Trophoblast cell (in vitro differentiated cells and primary cell): ENCODE results near the gene OOSP3.
A peak's percentile ranks its signal among the peaks of the same experiment; 100 is the strongest.

ENCODE experiments used
- DNase-seq, 2 donors: peaks; one replicate each; pipeline ENCODE4 v3.0.0-alpha.2; 2016
- H2AFZ ChIP-seq: 2 replicates; pipeline ENCODE4 v1.6.1; 2013; ENCODE audit warnings: low read length, moderate library complexity, mild to moderate bottlenecking; ENCODE audit not compliant: insufficient read depth, poor library complexity
- H2AK5ac ChIP-seq: 2 replicates; pipeline ENCODE4 v1.6.1; 2013; ENCODE audit warnings: mild to moderate bottlenecking, low read length
- H2BK120ac ChIP-seq: 2 replicates; pipeline ENCODE4 v1.6.1; 2013; ENCODE audit warnings: low read length, mild to moderate bottlenecking, moderate library complexity; ENCODE audit not compliant: insufficient read depth, poor library complexity
- H2BK12ac ChIP-seq: 2 replicates; pipeline ENCODE4 v1.6.1; 2013; ENCODE audit warnings: mild to moderate bottlenecking, low read length, moderate library complexity
- H2BK5ac ChIP-seq: 2 replicates; pipeline ENCODE4 v1.6.1; 2013; ENCODE audit warnings: low read length, low read depth, moderate library complexity, mild to moderate bottlenecking; ENCODE audit not compliant: poor library complexity
- H3K14ac ChIP-seq: 2 replicates; pipeline ENCODE4 v1.6.1; 2013; ENCODE audit warnings: mild to moderate bottlenecking, low read length
- H3K18ac ChIP-seq: 2 replicates; pipeline ENCODE4 v1.6.1; 2013; ENCODE audit warnings: mild to moderate bottlenecking, low read length
- H3K23ac ChIP-seq: 2 replicates; pipeline ENCODE4 v1.6.1; 2013; ENCODE audit warnings: low read length
- H3K27ac ChIP-seq: 2 replicates; pipeline ENCODE4 v1.5.1; 2013; ENCODE audit warnings: low read depth, mild to moderate bottlenecking, inconsistent platforms, low read length, moderate library complexity
- H3K27me3 ChIP-seq: 2 replicates; pipeline ENCODE4 v1.6.1; 2013; ENCODE audit warnings: inconsistent platforms, mild to moderate bottlenecking, low read length, moderate library complexity; ENCODE audit not compliant: insufficient read depth
- H3K36me3 ChIP-seq, 2 experiments: 1 replicate in 1 of 2; 2 replicates in 1 of 2; pipeline ENCODE4 v1.6.1; 2013; ENCODE audit warnings: low read length in 2 of 2, mild to moderate bottlenecking in 2 of 2, moderate library complexity in 1 of 2; ENCODE audit not compliant: insufficient read depth in 2 of 2, control insufficient read depth in 1 of 2
- H3K4ac ChIP-seq: 2 replicates; pipeline ENCODE4 v1.6.1; 2013; ENCODE audit warnings: low read depth, mild to moderate bottlenecking, low read length, moderate library complexity
- H3K4me1 ChIP-seq, 2 experiments: 1 replicate in 1 of 2; 2 replicates in 1 of 2; pipeline ENCODE4 v1.6.1; 2013; ENCODE audit warnings: low read length in 2 of 2, mild to moderate bottlenecking in 2 of 2, moderate library complexity in 1 of 2; ENCODE audit not compliant: insufficient read depth in 2 of 2, control insufficient read depth in 1 of 2
- H3K4me2 ChIP-seq: 2 replicates; pipeline ENCODE4 v1.6.1; 2013; ENCODE audit warnings: inconsistent platforms, mild to moderate bottlenecking, low read length, moderate library complexity
- H3K4me3 ChIP-seq: 2 replicates; pipeline ENCODE4 v1.5.1; 2013; ENCODE audit warnings: mild to moderate bottlenecking, low read depth, low read length, inconsistent platforms
- H3K79me1 ChIP-seq: one replicate; pipeline ENCODE4 v1.6.1; 2013; ENCODE audit warnings: low read length
- H3K79me2 ChIP-seq: 2 replicates; pipeline ENCODE4 v1.6.1; 2013; ENCODE audit warnings: low read length, mild to moderate bottlenecking; ENCODE audit not compliant: control insufficient read depth, insufficient read depth, poor library complexity
- H3K9ac ChIP-seq: 2 replicates; pipeline ENCODE4 v1.6.1; 2013; ENCODE audit warnings: mild to moderate bottlenecking, low read length
- H3K9me3 ChIP-seq: 2 replicates; pipeline ENCODE4 v1.6.1; 2013; ENCODE audit warnings: low read depth, mild to moderate bottlenecking, control low read depth, inconsistent platforms, low read length; ENCODE audit not compliant: insufficient read depth
- H4K12ac ChIP-seq: 2 replicates; pipeline ENCODE4 v1.6.1; 2013; ENCODE audit warnings: low read depth, mild to moderate bottlenecking, low read length, moderate library complexity
- H4K8ac ChIP-seq: 2 replicates; pipeline ENCODE4 v1.6.1; 2013; ENCODE audit warnings: low read depth, mild to moderate bottlenecking, low read length, moderate library complexity
- H4K91ac ChIP-seq: one replicate; pipeline ENCODE4 v1.6.1; 2013; ENCODE audit warnings: low read depth, mild to moderate bottlenecking, low read length, moderate library complexity
- WGBS: extraction: QIAGEN DNeasy Blood & Tissue Kit; methylation state at CpG from one replicate; pipeline ENCODE4 v1.1.7; 2013; ENCODE audit warnings: missing lambda C conversion rate; ENCODE audit not compliant: insufficient read length, insufficient coverage; ENCODE audit errors: extremely low coverage; 5-methylcytosine and 5-hydroxymethylcytosine counted together

Gene OOSP3

GRCh38 chr11:59862252-59862651 lies 16.3 kb upstream of the OOSP3 start:
- no CpG with 5 or more reads among the region's 3 CpGs for WGBS
- no peak for DNase-seq
- Histone ChIP-seq H4K12ac (no peak overlapping the region), H3K4me2 (no peak overlapping the region), H2BK120ac (no peak overlapping the region), H3K79me2 (no peaks in the 10 kb centered on the region), H3K4ac (no peak overlapping the region), H2BK5ac (no peak overlapping the region), H3K4me3 (no peak overlapping the region), H3K4me1 (peaks cover 3% of the 10 kb centered on the region in 2 experiments), H3K27me3 (no peaks in the 10 kb centered on the region), H3K14ac (no peak overlapping the region), H2BK12ac (no peak overlapping the region), H3K27ac (no peak overlapping the region), H3K9me3 (no peaks in the 10 kb centered on the region), H3K18ac (no peak overlapping the region), H4K8ac (no peak overlapping the region), H3K9ac (no peak overlapping the region), H4K91ac (no peak overlapping the region), H3K36me3 (no peaks in the 10 kb centered on the region), H2AFZ (no peak overlapping the region), H3K79me1 (no peaks in the 10 kb centered on the region), H3K23ac (no peak overlapping the region), H2AK5ac (no peak overlapping the region)

- no peak overlapping the region for H3K27ac ChIP-seq
- H3K36me3 ChIP-seq = no peaks in the 10 kb centered on the region
- H3K14ac ChIP-seq = no peak overlapping the region
- H2BK5ac ChIP-seq = no peak overlapping the region
- H2AK5ac ChIP-seq = no peak overlapping the region
- no peak for DNase-seq
- no peak overlapping the region for H3K9ac ChIP-seq
- no peaks in the 10 kb centered on the region for H3K27me3 ChIP-seq
- no peak overlapping the region for H3K4me3 ChIP-seq
- H4K91ac ChIP-seq = no peak overlapping the region
- H3K18ac ChIP-seq = no peak overlapping the region
- H3K4me1 ChIP-seq = no peaks in the 10 kb centered on the region
- H3K23ac ChIP-seq = no peak overlapping the region
- H4K12ac ChIP-seq = no peak overlapping the region
- no peak overlapping the region for H4K8ac ChIP-seq
- H2BK120ac ChIP-seq = no peak overlapping the region
- WGBS = no CpG with 5 or more reads among the region's 1 CpG
- no peaks in the 10 kb centered on the region for H3K79me1 ChIP-seq
- H2AFZ ChIP-seq = no peak overlapping the region
- no peaks in the 10 kb centered on the region for H3K79me2 ChIP-seq
- H3K4ac ChIP-seq = no peak overlapping the region
- no peak overlapping the region for H3K4me2 ChIP-seq
- H2BK12ac ChIP-seq = no peak overlapping the region
- H3K9me3 ChIP-seq = no peaks in the 10 kb centered on the region
Measured at GRCh38 chr11:59865031-59865430, 13.6 kb upstream of the OOSP3 start.

GRCh38 chr11:59866397-59866796 lies 12.2 kb upstream of the OOSP3 start, which contains the start of gene TCN1:
Gene TCN1, minus strand, starts transcription at chr11:59866487. Its CDS starts 17 bp downstream, at chr11:59866470.
- no peak within 1 kb of the TSS for H4K91ac ChIP-seq
- H3K9ac ChIP-seq = no peak within 1 kb of the TSS
- no peak within 1 kb of the TSS for H3K4ac ChIP-seq
- no peak within 1 kb of the TSS for H4K12ac ChIP-seq
- no peak within 1 kb of the TSS for H2AK5ac ChIP-seq
- no peak within 1 kb of the TSS for H3K27ac ChIP-seq
- no peak within 1 kb of the TSS for H4K8ac ChIP-seq
- DNase-seq = peak in 1 of 2 donors; percentile 25
- H3K14ac ChIP-seq = no peak within 1 kb of the TSS
- H2BK120ac ChIP-seq = no peak within 1 kb of the TSS
- no peak within 1 kb of the TSS for H2BK5ac ChIP-seq
- no peak within 1 kb of the TSS for H3K4me3 ChIP-seq
- H3K18ac ChIP-seq = no peak within 1 kb of the TSS
- WGBS = no CpG with 5 or more reads among the region's 3 CpGs
- H2AFZ ChIP-seq = no peak within 1 kb of the TSS
- H3K4me1 ChIP-seq = no peaks in the 10 kb centered on the region
- H3K27me3 ChIP-seq = no peaks in the 10 kb centered on the region
- H3K79me2 ChIP-seq = no peaks in the 10 kb centered on the region
- H2BK12ac ChIP-seq = no peak within 1 kb of the TSS
- H3K9me3 ChIP-seq = no peaks in the 10 kb centered on the region
- no peaks in the 10 kb centered on the region for H3K36me3 ChIP-seq
- H3K4me2 ChIP-seq = no peak within 1 kb of the TSS
- H3K79me1 ChIP-seq = no peaks in the 10 kb centered on the region
- no peak within 1 kb of the TSS for H3K23ac ChIP-seq

- no CpG with 5 or more reads among the region's 1 CpG for WGBS
- Histone ChIP-seq H3K4me3 (no peak overlapping the region), H2BK5ac (no peak overlapping the region), H3K9me3 (no peaks in the 10 kb centered on the region), H2AK5ac (no peak overlapping the region), H3K36me3 (no peaks in the 10 kb centered on the region), H3K9ac (no peak overlapping the region), H3K79me1 (no peaks in the 10 kb centered on the region), H4K12ac (no peak overlapping the region), H3K14ac (no peak overlapping the region), H3K27me3 (no peaks in the 10 kb centered on the region), H2BK12ac (no peak overlapping the region), H3K27ac (no peak overlapping the region), H3K4me1 (no peaks in the 10 kb centered on the region), H3K79me2 (no peaks in the 10 kb centered on the region), H3K23ac (no peak overlapping the region), H3K18ac (no peak overlapping the region), H2AFZ (no peak overlapping the region), H4K8ac (no peak overlapping the region), H3K4ac (no peak overlapping the region), H3K4me2 (no peak overlapping the region), H2BK120ac (no peak overlapping the region), H4K91ac (no peak overlapping the region)
- no peak for DNase-seq
Measured at GRCh38 chr11:59866836-59867235, 11.7 kb upstream of the OOSP3 start.
